Endothelial cell of umbilical vein (primary cell): ENCODE measurements around the gene RGS4. TPM values are rescaled to one million over a fixed set of nuclear protein-coding genes. Genes with fewer than 3 reads are reported as not detected.

Experiments
- BruUV-seq: library from RNA; stranded (reverse); fragments of 400-500 nt; replicated peaks from 2 replicates; lab custom pipeline; 2021; lab: Mats Ljungman, UMichigan
- CTCF ChIA-PET: fragments of 300-600, 350-600 bp; sonication (Branson Sonifier 250); formaldehyde crosslinking; loops from one replicate; lab custom pipeline; 2021; ENCODE audit warnings: antibody characterized with exemption, inconsistent platforms; lab: Charles Lee
- POLR2A ChIA-PET: fragments of 300-600, 350-600 bp; sonication (Branson Sonifier 250); formaldehyde crosslinking; loops from one replicate; lab custom pipeline; 2021; ENCODE audit warnings: antibody characterized with exemption, inconsistent platforms; lab: Charles Lee
- DNase-seq: peaks from one replicate; pipeline ENCODE4 v3.0.0-alpha.2; 2011; ENCODE audit warnings: low read depth, low spot score
- FAIRE-seq: peaks from 2 replicates; lab custom pipeline; 2011; peaks lifted over from hg19 to GRCh38; lab: Jason Lieb, UNC
- H2AFZ ChIP-seq: 2 replicates; pipeline ENCODE4 v1.6.0; 2012; ENCODE audit warnings: low read depth, low read length, control low read depth, inconsistent platforms
- H3K27ac ChIP-seq: 2 replicates; pipeline ENCODE4 v1.5.1; 2011; ENCODE audit warnings: low read depth, mild to moderate bottlenecking, control low read depth, low read length, moderate library complexity; ENCODE audit not compliant: insufficient read depth
- H3K27me3 ChIP-seq, 2 experiments: 2 replicates each; pipeline versions ENCODE4 v1.6.0 to v1.6.1; 2011; ENCODE audit warnings: low read length in 2 of 2, mixed read lengths in 1 of 2; ENCODE audit not compliant: control insufficient read depth in 2 of 2, insufficient read depth in 2 of 2
- H3K36me3 ChIP-seq, 2 experiments: 2 replicates in 1 of 2; 3 replicates in 1 of 2; pipeline ENCODE4 v1.5.1; 2011; ENCODE audit warnings: low read length in 2 of 2, mild to moderate bottlenecking in 1 of 2, moderate library complexity in 1 of 2; ENCODE audit not compliant: control insufficient read depth in 2 of 2, insufficient read depth in 2 of 2; ENCODE audit errors: extremely low read depth in 1 of 2
- H3K4me1 ChIP-seq: 3 replicates; pipeline ENCODE4 v1.5.1; 2011; ENCODE audit warnings: mild to moderate bottlenecking, low read length; ENCODE audit not compliant: control insufficient read depth, insufficient read depth; ENCODE audit errors: extremely low read depth
- H3K4me2 ChIP-seq: 2 replicates; pipeline ENCODE4 v1.6.1; 2011; ENCODE audit warnings: low read length, control low read depth, mixed read lengths; ENCODE audit not compliant: insufficient read depth
- H3K4me3 ChIP-seq, 3 experiments: fragments of 200-600 bp in 1 of 3; sonication (generic), shearing (Covaris generic) in 1 of 3; replicated peaks in 1 of 3; 2 replicates each; pipeline ENCODE4 v1.5.1; 2011 to 2016; ENCODE audit warnings: control low read depth in 3 of 3, low read length in 3 of 3, mild to moderate bottlenecking in 2 of 3, inconsistent platforms in 1 of 3, low read depth in 1 of 3, moderate library complexity in 1 of 3; ENCODE audit not compliant: insufficient read depth in 1 of 3
- H3K79me2 ChIP-seq: 2 replicates; pipeline ENCODE4 v1.6.0; 2012; ENCODE audit warnings: low read length, inconsistent platforms; ENCODE audit not compliant: control insufficient read depth, insufficient read depth
- H3K9ac ChIP-seq: replicated peaks from 2 replicates; pipeline ENCODE3; 2011; ENCODE audit warnings: low read length, control low read depth; ENCODE audit not compliant: insufficient read depth; ENCODE audit errors: extremely low read depth
- H3K9me1 ChIP-seq: replicated peaks from 3 replicates; pipeline ENCODE4 v1.6.0; 2011; ENCODE audit warnings: mild to moderate bottlenecking, low read length; ENCODE audit not compliant: control insufficient read depth, insufficient read depth; ENCODE audit errors: extremely low read depth
- H3K9me3 ChIP-seq: replicated peaks from 2 replicates; pipeline ENCODE4 v1.5.1; 2012; ENCODE audit warnings: low read length, inconsistent platforms; ENCODE audit not compliant: control insufficient read depth, insufficient read depth
- H4K20me1 ChIP-seq: replicated peaks from 2 replicates; pipeline ENCODE3; 2011; ENCODE audit warnings: mild to moderate bottlenecking, low read length; ENCODE audit not compliant: control insufficient read depth, insufficient read depth; ENCODE audit errors: extremely low read depth
- CTCF ChIP-seq, 2 donors: IDR thresholded peaks; 1 replicate in 1 of 2; 2 replicates in 1 of 2; pipeline ENCODE4 v1.5.1; 2011; ENCODE audit warnings: low read length in 2 of 2, mild to moderate bottlenecking in 2 of 2, moderate library complexity in 2 of 2, control low read depth in 1 of 2, inconsistent platforms in 1 of 2, low read depth in 1 of 2; ENCODE audit not compliant: insufficient read depth in 1 of 2; ENCODE audit errors: extremely low read depth in 1 of 2
- EZH2 ChIP-seq: IDR thresholded peaks from 2 replicates; pipeline ENCODE4 v1.6.1; 2012; ENCODE audit warnings: borderline replicate concordance, low read depth, mild to moderate bottlenecking, moderate library complexity, low read length, inconsistent platforms; ENCODE audit not compliant: severe bottlenecking
- FOS ChIP-seq: IDR thresholded peaks from 2 replicates; pipeline ENCODE4 v1.6.1; 2011; ENCODE audit warnings: mild to moderate bottlenecking, low read length, moderate library complexity, borderline replicate concordance; ENCODE audit not compliant: insufficient read depth
- GATA2 ChIP-seq: IDR thresholded peaks from 2 replicates; pipeline ENCODE4 v1.7.0; 2011; ENCODE audit warnings: low read depth, mild to moderate bottlenecking, moderate library complexity, mixed read lengths, low read length; ENCODE audit not compliant: insufficient read length, insufficient read depth
- JUN ChIP-seq: IDR thresholded peaks from 2 replicates; pipeline ENCODE4 v1.6.1; 2011; ENCODE audit warnings: borderline replicate concordance, low read depth; ENCODE audit not compliant: insufficient read length, insufficient read depth
- MAX ChIP-seq: IDR thresholded peaks from 2 replicates; pipeline ENCODE4 v1.6.1; 2011; ENCODE audit not compliant: insufficient read depth, insufficient read length
- MYC ChIP-seq: IDR thresholded peaks from one replicate; pipeline ENCODE4 v1.6.1; 2011; ENCODE audit warnings: mild to moderate bottlenecking, low read depth, low read length
- POLR2A ChIP-seq: IDR thresholded peaks from 2 replicates; pipeline ENCODE4 v1.6.1; 2012; ENCODE audit warnings: low read depth, mild to moderate bottlenecking, control low read depth, low read length
- POLR2AphosphoS5 ChIP-seq: IDR thresholded peaks from 2 replicates; pipeline ENCODE4 v1.6.1; 2012; ENCODE audit warnings: low read depth, mild to moderate bottlenecking, control low read depth, low read length, moderate library complexity; ENCODE audit not compliant: insufficient read depth
- dilution Hi-C: fragments of 300-500 bp; cut with MboI; formaldehyde crosslinking; loops from one replicate; pipeline ENCODE4 v1.15.0; 2019; ENCODE audit warnings: low sequenced_read_pairs; ENCODE audit not compliant: extremely low pct_ligation_motif_present
- intact Hi-C: fragments of 100-400 bp; cut with micrococcal nuclease; formaldehyde crosslinking; loops from one replicate; pipeline ENCODE4 v1.10.0; 2022
- polyA plus RNA-seq, 4 experiments: library from polyadenylated mRNA; depleted of rRNA in 3 of 4; stranded (reverse) in 3 of 4; unstranded in 1 of 4; fragments of >200 nt; gene quantifications; 2 replicates each; pipeline versions ENCODE4 v1.2.1 to v1.2.3, GENCODE V29; 2011 to 2012; ENCODE audit warnings: missing spikeins in 1 of 4
- total RNA-seq: library from RNA; stranded (reverse); gene quantifications from 2 replicates; pipeline ENCODE4 v1.2.3, GENCODE V29; 2021

Gene RGS4
- total and polyA plus RNA-seq, 2 donors (not counting 3 experiments of a cell fraction or from before 2014, with no cell fraction given): 14.6 to 59.3 TPM

GRCh38 chr1:163063143-163063542 lies 6.0 kb upstream of the RGS4 start:
- no peak overlapping the region for H3K4me2 ChIP-seq
- BruUV-seq: no TSS peak
- no peaks in the 10 kb centered on the region for H3K36me3 ChIP-seq
- POLR2A ChIA-PET: no interaction called here
- no peaks in the 10 kb centered on the region for H3K9me3 ChIP-seq
- no peaks in the 10 kb centered on the region for H3K4me1 ChIP-seq
- H3K79me2 ChIP-seq: no peaks in the 10 kb centered on the region
- H4K20me1 ChIP-seq: no peaks in the 10 kb centered on the region
- H3K9me1 ChIP-seq: no peaks in the 10 kb centered on the region
- no peak overlapping the region for H3K4me3 ChIP-seq
- TF ChIP-seq EZH2 (no peak), GATA2 (no peak), FOS (no peak)
- dilution Hi-C loops: loop anchor here (25.0 kb wide), 1 partner anchor 201 kb away; the partner anchor contains the start of gene CCDC190
- DNase-seq: no peak
- H3K27me3 ChIP-seq: no peaks in the 10 kb centered on the region
- H3K27ac ChIP-seq: no peak overlapping the region
- FAIRE-seq: no peak
- H2AFZ ChIP-seq: no peak overlapping the region
- CTCF ChIA-PET: interaction anchor here (0.5 kb wide), 1 partner anchor 241 kb away, joined by 3 read pairs; no protein-coding TSS in a partner anchor
- no peak overlapping the region for H3K9ac ChIP-seq
- intact Hi-C loops: no loop called here

DNA sequence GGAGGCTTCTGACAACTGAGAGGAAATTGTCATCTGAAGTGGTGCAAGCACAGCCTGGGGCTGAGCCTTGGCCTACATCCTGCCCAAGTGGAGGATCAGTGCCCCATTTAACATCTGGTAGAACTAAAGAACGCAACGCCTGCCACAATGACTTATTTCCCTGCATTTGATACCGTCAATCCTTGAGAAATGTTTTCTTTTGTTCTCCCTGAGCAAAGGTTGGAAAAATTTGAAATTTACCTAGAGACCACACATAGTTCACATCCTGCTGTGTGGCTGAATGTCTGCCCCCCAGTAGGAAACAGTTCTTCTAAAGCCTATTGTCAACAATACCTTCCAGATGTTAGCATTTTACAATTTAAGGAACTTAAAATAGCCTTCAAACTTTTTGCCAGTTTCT lies 5.6 kb upstream of the RGS4 start:
- POLR2A ChIA-PET: no interaction called here

More for the DNA sequence above, 5.6 kb upstream of the RGS4 start:
- Histone ChIP-seq H3K36me3 (no peaks in the 10 kb centered on the region), H3K4me1 (peaks cover 3% of the 10 kb centered on the region), H3K4me3 (no peak overlapping the region), H3K9me3 (no peaks in the 10 kb centered on the region), H3K79me2 (no peaks in the 10 kb centered on the region), H2AFZ (no peak overlapping the region), H3K9me1 (no peaks in the 10 kb centered on the region), H3K27ac (no peak overlapping the region), H3K4me2 (no peak overlapping the region), H4K20me1 (no peaks in the 10 kb centered on the region), H3K9ac (no peak overlapping the region), H3K27me3 (no peaks in the 10 kb centered on the region)
- FAIRE-seq (no peak), DNase-seq (no peak)
- intact Hi-C loops (no loop called here), dilution Hi-C loops (loop anchor here (25.0 kb wide), 1 partner anchor 201 kb away; the partner anchor contains the start of gene CCDC190)
- CTCF ChIA-PET: interaction anchor here (0.5 to 1.6 kb wide), 2 partner anchors 9 to 241 kb away, joined by 3 read pairs; no protein-coding TSS in a partner anchor
- TF ChIP-seq MAX: no peak
- TF ChIP-seq EZH2: no peak
- TF ChIP-seq JUN: no peak
- no peak for TF ChIP-seq CTCF (IDR thresholded peaks at IDR 0.05; ENCODE audit: extremely low read depth in 1 of 2, insufficient read depth in 1 of 2, low read depth in 1 of 2, low read length in 2 of 2)
- TF ChIP-seq POLR2AphosphoS5: no peak
- no peak for TF ChIP-seq FOS
- no peak for TF ChIP-seq POLR2A
- no peak for TF ChIP-seq GATA2
- no peak for TF ChIP-seq MYC
- no TSS peak for BruUV-seq
